Erythroblast (primary cell): ENCODE data around the gene HEXD.
A peak's percentile ranks its signal among the peaks of the same experiment; 100 is the strongest.

ENCODE experiments used
- DNase-seq, 2 experiments: peaks; one replicate each; lab custom pipeline; 2025; lab: John Stamatoyannopoulos, UW
- GATA1 ChIP-seq: IDR thresholded peaks from 2 replicates; pipeline ENCODE4 v1.6.1; 2011; ENCODE audit warnings: low read depth, mild to moderate bottlenecking, control low read depth, low read length, moderate library complexity
- POLR2A ChIP-seq: IDR thresholded peaks from 2 replicates; pipeline ENCODE4 v1.6.1; 2011; ENCODE audit warnings: mild to moderate bottlenecking, low read length

The HEXD gene

DNA sequence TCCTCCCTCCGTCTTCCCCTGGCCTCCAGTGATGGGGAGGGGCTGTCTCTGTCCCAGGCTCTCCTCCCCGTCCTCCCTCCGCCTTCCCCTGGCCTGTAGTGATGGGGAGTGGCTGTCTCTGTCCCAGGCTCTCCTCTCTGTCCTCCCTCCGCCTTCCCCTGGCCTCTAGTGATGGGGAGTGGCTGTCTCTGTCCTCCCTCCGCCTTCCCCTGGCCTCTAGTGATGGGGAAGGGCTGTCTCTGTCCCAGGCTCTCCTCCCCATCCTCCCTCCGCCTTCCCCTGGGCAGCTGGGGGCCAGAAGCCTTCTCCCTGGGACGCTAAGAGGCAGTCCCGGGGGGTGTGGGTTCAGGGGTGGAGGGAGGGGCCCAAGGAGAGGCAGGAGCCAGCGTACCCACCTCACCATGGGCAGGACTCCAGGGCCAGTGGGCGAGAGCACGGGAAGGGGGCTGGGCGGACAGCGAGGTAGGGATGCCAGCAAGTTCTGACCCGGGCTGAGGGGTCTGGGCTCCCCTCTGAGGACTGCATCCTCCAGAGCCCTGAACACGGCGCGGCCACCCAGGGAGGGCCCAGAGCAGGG lies 31.8 kb upstream of the HEXD start:
- TF ChIP-seq GATA1 (no peak), POLR2A (no peak)
- DNase-seq, result no peak

DNA sequence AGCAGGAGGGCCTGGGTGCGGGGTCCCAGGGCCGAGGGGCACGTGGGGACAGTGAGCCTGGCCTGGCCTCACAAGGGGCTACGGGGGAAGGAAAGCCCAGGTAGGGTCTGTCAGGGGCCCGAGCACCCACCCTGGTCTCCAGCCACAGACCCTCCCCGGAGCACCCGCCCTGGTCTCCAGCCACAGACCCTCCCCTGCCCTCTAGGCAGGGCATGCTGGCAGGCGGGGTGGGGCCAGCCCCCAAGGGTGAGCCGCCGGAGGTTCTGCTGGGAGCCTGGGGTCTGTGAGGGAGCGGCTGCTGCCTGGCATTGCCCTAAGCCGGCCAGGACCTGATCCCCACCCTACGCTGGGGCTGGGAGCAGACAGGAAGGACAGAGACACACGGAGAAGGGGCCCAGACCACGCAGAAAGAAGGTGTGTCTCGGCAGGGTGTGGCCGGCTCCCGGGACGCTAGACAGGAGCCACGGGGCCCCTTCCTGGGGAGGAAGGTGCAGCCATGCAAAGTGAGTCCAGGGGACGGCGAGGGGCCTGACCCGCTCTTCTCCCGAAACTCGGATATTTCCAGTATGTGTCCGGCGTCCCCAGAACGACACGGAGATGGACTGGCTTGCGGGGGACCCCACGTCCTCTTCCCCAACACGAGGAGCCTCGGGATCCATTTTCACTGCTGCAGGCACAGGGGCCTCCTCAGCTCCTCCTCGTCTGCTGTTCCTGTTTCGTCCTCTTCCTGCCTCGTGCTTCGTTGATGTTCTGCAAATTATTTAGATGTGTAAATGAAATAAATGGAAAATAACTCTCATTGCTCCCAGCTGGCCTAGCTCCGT lies 31.1 kb upstream of the HEXD start:
- DNase-seq, result no peak
- no peak for TF ChIP-seq POLR2A
- no peak for TF ChIP-seq GATA1

DNA sequence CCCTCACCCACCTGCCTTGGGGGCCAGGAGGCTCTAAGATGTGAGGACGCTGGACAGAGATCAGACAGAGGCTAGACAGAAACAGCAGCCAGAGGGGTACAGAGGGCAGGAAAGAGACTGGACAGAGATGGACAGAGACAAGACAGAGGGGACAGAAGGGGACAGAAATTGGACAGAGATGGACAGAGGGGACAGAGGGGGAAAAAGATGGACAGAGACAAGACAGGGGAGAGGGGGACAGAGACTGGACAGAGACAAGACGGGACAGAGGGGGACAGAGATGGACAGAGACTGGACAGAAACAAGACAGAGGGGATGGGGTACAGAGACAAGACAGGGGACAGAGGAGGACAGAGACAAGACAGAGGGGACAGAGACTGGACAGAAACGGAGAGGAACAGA lies 30.4 kb upstream of the HEXD start:
- DNase-seq, result no peak
- no peak for TF ChIP-seq GATA1
- no peak for TF ChIP-seq POLR2A

DNA sequence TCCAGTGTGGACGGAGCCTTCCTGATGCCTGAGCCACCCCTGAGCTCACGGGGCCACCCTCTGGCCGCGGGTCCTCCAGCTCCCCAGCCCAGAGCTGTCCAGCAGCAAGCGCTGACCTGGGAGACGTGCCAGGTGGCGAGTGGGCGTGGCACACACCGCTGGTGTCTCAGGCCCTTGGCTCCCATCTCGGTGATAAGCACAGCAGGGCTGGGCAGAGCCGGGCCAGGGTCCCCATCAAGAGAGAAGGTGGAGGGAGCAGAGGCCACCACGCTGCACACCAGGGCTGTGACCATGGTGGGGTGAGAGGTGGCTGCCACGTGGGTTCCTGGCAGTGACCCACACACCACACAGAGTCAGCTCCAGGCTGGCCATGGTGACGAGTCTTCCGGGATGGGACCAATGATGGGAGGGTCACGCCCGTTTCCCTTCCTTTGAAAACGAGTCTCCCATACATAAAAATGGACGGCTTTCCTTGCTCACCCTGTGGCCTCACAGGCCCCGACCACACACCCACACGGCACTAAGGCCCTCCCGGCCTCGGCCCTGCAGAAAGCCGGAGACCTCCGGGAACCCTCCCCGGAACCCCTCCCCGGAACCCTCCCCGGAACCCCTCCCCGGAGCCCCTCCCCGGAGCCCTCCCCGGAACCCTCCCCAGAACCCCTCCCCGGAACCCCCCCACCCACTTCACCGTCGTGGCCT lies 29.8 kb upstream of the HEXD start:
- TF ChIP-seq GATA1, result no peak
- TF ChIP-seq POLR2A, result no peak
- DNase-seq, result peak; percentile 39 to 52

DNA sequence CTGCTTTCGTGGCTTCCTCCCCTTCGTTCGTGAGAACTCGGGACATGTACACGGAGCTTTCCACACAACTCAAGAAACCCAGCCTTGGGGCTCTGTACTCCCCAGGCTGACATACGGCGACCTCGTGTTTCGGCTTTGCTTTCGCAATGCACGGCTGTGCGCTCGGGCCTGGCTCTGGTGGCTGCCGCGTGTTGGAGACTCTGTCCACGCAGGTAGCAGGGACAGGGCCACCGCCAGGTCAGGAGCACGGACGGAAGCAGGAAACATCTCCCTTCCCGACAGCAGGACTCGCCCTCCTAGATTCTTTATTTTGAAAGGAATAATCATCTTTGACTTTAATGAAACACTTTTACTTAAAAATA lies 29.2 kb upstream of the HEXD start:
- no peak for TF ChIP-seq GATA1
- TF ChIP-seq POLR2A, result no peak
- no peak for DNase-seq

DNA sequence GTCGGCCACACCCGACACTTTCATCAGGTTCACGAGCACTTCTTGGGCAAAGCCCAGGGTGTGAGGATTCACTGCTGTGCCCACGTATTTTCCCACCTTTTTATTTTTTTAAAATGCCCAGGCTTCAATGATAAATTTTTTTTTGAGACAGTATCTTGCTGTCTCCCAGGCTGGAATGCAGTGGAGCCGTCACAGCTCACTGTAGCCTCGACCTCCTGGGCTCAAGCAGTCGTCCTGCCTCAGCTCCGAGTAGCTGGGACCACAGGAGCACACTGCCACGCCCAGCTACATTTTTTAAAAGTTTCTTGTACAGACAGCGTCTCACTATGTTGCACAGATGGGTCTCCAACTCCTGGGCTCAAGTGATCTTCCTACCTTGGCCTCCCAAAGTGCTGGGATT lies 28.8 kb upstream of the HEXD start:
- TF ChIP-seq POLR2A (no peak), GATA1 (no peak)
- DNase-seq, result no peak

DNA sequence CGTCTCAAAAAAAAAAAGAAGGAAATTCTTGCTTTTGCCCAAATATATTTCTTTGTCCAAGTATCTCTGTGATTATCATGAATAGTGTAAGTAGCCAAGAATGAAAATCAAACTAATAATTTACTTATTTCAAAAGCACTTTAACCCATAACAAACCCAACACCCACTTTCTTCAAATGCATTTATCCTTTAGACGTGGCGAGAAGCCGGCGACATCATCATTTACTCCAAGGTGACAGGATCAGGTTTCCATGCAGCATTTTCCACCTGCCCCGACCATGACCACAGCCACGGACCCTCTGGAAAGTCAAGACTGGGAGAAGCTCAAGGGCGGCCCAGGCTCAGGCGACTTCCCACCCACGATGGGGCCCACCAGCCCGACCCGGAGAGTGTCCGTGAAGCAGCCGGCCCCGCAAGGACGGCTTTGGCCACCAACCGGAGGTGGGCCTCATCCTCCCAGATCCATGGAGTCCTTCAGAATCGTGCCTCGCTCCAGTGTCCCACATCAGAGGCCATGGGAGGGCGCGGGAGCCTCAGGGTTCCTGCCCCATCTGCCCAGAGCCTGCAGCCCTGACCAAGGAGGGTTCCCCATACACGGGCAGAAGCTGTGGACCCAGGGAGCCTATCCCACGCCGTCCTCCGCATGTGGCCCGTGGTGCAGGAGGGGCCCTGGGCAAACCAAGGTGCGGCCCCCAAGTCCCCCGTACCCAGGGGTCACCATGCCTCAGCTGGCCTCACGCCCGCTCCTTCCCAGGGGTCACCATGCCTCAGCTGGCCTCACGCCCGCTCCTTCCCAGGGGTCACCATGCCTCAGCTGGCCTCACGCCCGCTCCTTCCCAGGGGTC lies 27.9 kb upstream of the HEXD start:
- TF ChIP-seq POLR2A (no peak), GATA1 (no peak)
- DNase-seq, result no peak

DNA sequence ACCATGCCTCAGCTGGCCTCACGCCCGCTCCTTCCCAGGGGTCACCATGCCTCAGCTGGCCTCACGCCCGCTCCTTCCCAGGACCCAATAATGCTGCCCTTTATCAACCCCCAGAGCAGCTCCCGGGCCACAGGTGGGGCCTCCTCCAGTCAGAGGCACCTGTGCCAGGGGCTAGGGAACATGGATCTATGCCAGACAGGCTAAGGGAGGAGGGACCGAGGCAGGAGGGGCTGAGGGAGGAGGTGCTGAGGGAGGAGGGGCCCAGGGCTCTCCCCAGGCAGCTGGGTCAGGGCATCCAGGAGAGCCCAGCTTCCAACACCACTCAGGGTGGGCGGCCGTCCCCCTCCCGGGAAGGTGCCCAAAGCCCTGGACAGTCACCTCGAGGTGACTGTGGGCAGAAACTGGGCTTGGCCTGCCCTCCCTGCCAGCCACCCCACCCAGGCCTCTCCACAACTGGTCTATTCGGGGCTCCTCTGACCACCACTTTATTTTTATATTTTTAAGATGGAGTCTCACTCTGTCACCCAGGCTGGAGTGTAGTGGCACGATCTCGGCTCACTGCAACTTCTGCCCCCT lies 27.2 kb upstream of the HEXD start:
- no peak for TF ChIP-seq GATA1
- no peak for TF ChIP-seq POLR2A
- no peak for DNase-seq

DNA sequence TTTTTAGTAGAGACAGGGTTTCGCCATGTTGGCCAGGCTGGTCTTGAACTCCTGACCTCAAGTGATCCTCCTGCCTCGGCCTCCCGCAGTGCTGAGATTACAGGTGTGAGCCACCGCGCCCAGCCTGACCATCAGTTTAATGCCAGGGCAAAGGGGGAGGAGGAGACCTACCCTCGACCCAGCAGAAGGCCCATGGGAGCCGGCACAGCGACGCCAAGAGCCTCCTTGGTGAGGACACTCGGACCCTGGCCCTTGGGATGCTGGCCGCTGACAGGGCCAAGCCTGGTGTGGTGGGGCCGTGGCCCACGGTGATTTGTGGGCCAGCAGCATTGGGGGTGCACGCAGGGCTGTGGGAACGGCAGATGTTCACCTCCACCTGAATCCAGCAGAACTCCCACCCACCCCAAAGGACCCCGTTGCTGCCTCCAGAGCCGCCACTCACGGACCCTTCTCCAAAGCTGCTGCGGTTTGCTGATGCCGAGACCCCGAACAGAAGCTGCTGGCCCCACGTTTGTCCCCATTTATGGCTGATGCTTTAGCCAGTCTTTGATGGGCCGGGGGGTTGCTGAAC lies 26.6 kb upstream of the HEXD start:
- TF ChIP-seq GATA1, result no peak
- TF ChIP-seq POLR2A, result no peak
- DNase-seq, result no peak

DNA sequence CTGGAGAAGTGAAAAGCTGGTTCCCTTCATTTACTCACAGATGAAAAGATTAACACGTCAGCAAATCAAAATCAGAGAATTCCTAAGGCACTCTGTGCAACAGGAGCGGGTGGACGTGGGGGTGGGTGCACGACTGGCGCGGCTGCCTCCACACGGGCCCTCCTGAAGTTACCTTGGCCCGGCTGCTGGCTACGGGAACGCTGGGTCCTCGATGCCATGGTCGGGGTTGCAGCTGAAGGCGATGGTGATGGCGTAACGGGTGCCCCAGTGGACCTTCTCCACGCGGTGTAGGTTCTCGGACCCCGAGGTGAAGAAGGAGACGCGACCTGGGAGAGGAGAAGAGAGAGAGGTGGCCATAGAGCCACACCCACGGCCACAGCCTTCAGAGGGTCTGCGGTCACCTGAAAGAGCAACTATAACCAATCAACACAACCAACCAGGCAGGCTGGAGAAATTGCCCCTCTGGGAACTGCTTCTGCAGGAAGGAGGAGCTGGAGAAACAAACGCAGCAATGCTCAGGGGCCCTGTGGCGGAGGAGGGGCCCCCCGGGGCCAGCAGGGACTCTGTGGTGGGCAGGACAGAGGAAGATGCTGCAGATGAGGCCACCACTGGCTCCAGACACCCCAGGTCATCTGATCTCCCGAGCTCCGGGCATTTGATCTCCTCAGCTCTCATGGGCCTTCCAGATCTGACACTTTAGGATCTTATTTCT lies 25.8 kb upstream of the HEXD start:
- TF ChIP-seq GATA1 (no peak), POLR2A (no peak)
- DNase-seq, result no peak

DNA sequence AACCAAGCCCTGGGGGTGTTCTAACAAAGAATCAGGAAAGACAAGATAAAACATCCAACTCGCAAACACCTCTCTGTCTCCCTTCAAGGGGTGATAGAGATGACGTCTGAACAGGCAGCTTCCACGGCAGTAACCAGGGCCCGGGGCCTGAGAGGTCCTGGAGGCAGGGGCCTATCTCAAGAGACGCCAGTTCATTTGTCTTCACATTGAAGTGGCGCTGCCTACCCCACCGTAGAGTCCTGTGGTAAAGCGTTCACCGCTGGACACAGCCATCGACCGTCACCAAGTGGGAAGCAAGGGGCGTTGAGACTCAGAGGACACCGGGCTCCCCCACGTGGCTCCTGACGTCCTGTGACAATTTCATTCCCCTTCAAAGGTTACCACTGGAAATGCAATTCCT lies 25.2 kb upstream of the HEXD start:
- no peak for DNase-seq
- no peak for TF ChIP-seq GATA1
- TF ChIP-seq POLR2A, result no peak

DNA sequence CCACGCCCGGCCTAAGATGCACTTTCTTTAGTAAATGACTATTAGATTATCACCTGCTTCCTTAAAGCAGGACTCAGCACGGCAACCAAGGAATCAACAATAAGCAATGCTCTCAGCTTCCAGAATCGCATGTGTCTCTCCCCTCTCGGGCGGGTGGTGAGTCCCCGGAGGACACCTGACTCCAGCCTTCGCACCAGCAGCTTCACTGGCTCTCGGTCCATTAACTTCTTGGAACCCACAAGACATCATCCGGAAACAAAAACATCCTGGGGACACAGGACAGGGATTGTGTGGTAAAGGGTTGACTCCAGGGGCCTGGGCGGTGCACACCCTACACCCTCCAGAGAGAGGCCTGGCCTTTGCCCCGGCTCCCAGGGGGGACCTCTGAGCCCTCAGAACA lies 23.9 kb upstream of the HEXD start:
- no peak for DNase-seq
- TF ChIP-seq GATA1, result no peak
- TF ChIP-seq POLR2A, result no peak
